HepG2 (cell line): ENCODE results near the gene NRL. TPM values are rescaled to one million over a fixed set of nuclear protein-coding genes. Genes with fewer than 3 reads are reported as not detected.

Experiments used
- CEBPG ChIP-seq: IDR thresholded peaks from 2 replicates; pipeline ENCODE4 v1.6.1; 2016
- EHMT2 ChIP-seq: fragments of 200-600 bp; sonication (generic); IDR thresholded peaks from 2 replicates; pipeline ENCODE4 v1.7.0; 2017; ENCODE audit warnings: antibody characterized with exemption, low read depth, low read length, borderline replicate concordance
- EZH2 ChIP-seq: conservative IDR thresholded peaks from 2 replicates; pipeline ENCODE4 v1.6.1; 2012; ENCODE audit warnings: mild to moderate bottlenecking, low read depth, low read length, moderate library complexity
- HDAC2 ChIP-seq: sonication (generic); formaldehyde crosslinking; IDR thresholded peaks from 2 replicates; pipeline ENCODE4 v1.4.0; 2020; ENCODE audit warnings: missing genetic modification reagents
- KDM2A ChIP-seq: sonication (generic); formaldehyde crosslinking; IDR thresholded peaks from 2 replicates; pipeline ENCODE4 v1.4.0; 2020; ENCODE audit warnings: low read depth, missing genetic modification reagents, borderline replicate concordance
- KLF15 ChIP-seq: sonication (generic); formaldehyde crosslinking; IDR thresholded peaks from 2 replicates; pipeline ENCODE4 v1.8.1; 2023; ENCODE audit warnings: borderline replicate concordance, mild to moderate bottlenecking, inconsistent platforms, missing genetic modification reagents, mixed read lengths
- NCOR1 ChIP-seq: fragments of 200-600 bp; sonication (generic); IDR thresholded peaks from 2 replicates; pipeline ENCODE4 v1.7.0; 2017; ENCODE audit warnings: antibody characterized with exemption, low read length, borderline replicate concordance
- NFE2L1 ChIP-seq: sonication (generic); formaldehyde crosslinking; IDR thresholded peaks from 2 replicates; pipeline ENCODE4 v1.4.0; 2020; ENCODE audit warnings: missing genetic modification reagents, mild to moderate bottlenecking, borderline replicate concordance
- ONECUT2 ChIP-seq: sonication (generic); formaldehyde crosslinking; IDR thresholded peaks from 2 replicates; pipeline ENCODE4 v1.4.0; 2020; ENCODE audit warnings: missing genetic modification reagents
- PBX3 ChIP-seq: sonication (generic); formaldehyde crosslinking; IDR thresholded peaks from 2 replicates; pipeline ENCODE4 v1.8.1; 2023; ENCODE audit warnings: missing genetic modification reagents, inconsistent platforms, borderline replicate concordance
- POGZ ChIP-seq: sonication (generic); formaldehyde crosslinking; IDR thresholded peaks from 2 replicates; pipeline ENCODE4 v1.4.0; 2020; ENCODE audit warnings: mild to moderate bottlenecking, missing genetic modification reagents
- SMYD3 ChIP-seq: sonication (generic); formaldehyde crosslinking; IDR thresholded peaks from 2 replicates; pipeline ENCODE4 v1.8.1; 2023; ENCODE audit warnings: mild to moderate bottlenecking, missing genetic modification reagents
- SP140L ChIP-seq: sonication (generic); formaldehyde crosslinking; IDR thresholded peaks from 2 replicates; pipeline ENCODE4 v1.4.0; 2020; ENCODE audit warnings: missing genetic modification reagents, borderline replicate concordance
- TCF7L2 ChIP-seq: IDR thresholded peaks from 2 replicates; pipeline ENCODE4 v1.6.1; 2011; ENCODE audit warnings: mild to moderate bottlenecking, low read depth, low read length, moderate library complexity
- TGIF2 ChIP-seq: IDR thresholded peaks from 2 replicates; pipeline ENCODE4 v1.6.1; 2016; ENCODE audit warnings: control low read depth, missing compliant biosample characterization
- ZKSCAN8 ChIP-seq: IDR thresholded peaks from 2 replicates; pipeline ENCODE4 v1.6.1; 2016; ENCODE audit warnings: borderline replicate concordance, missing genetic modification reagents, missing compliant biosample characterization
- ZMAT3 ChIP-seq: sonication (generic); formaldehyde crosslinking; conservative IDR thresholded peaks from 2 replicates; pipeline ENCODE4 v1.7.0; 2021; ENCODE audit warnings: missing genetic modification reagents
- ZNF232 ChIP-seq: sonication (generic); formaldehyde crosslinking; IDR thresholded peaks from 2 replicates; pipeline ENCODE4 v1.4.0; 2020; ENCODE audit warnings: missing genetic modification reagents, borderline replicate concordance
- ZNF235 ChIP-seq: sonication (generic); formaldehyde crosslinking; IDR thresholded peaks from 2 replicates; pipeline ENCODE4 v1.8.1; 2023; ENCODE audit warnings: mild to moderate bottlenecking, missing genetic modification reagents, borderline replicate concordance
- ZNF550 ChIP-seq: sonication (generic); formaldehyde crosslinking; IDR thresholded peaks from 2 replicates; pipeline ENCODE4 v1.4.0; 2020; ENCODE audit warnings: mild to moderate bottlenecking, missing genetic modification reagents, borderline replicate concordance
- ZNF747 ChIP-seq: sonication (generic); formaldehyde crosslinking; IDR thresholded peaks from 2 replicates; pipeline ENCODE4 v1.8.1; 2023; ENCODE audit warnings: missing genetic modification reagents, mild to moderate bottlenecking, borderline replicate concordance
- ZNF773 ChIP-seq: sonication (generic); formaldehyde crosslinking; IDR thresholded peaks from 2 replicates; pipeline ENCODE4 v1.4.0; 2020; ENCODE audit warnings: missing genetic modification reagents, borderline replicate concordance
- ZNF775 ChIP-seq: sonication (generic); formaldehyde crosslinking; IDR thresholded peaks from 2 replicates; pipeline ENCODE4 v1.4.0; 2020; ENCODE audit warnings: missing genetic modification reagents, mild to moderate bottlenecking, moderate library complexity, borderline replicate concordance
- ZNF883 ChIP-seq: sonication (generic); formaldehyde crosslinking; IDR thresholded peaks from 2 replicates; pipeline ENCODE4 v1.5.1; 2020; ENCODE audit warnings: mild to moderate bottlenecking, missing genetic modification reagents; ENCODE audit errors: not compliant biosample characterization
- polyA plus RNA-seq, 8 experiments: library from polyadenylated mRNA; depleted of rRNA in 3 of 8; stranded (reverse) in 7 of 8; unstranded in 1 of 8; fragments of >200 nt; fragmentation: Illumina TruSeq in 4 of 8; extraction: Trizol in 4 of 8; gene quantifications; 2 replicates each; pipeline versions ENCODE4 v1.2.1 to v1.2.3, GENCODE V29; 2011 to 2016; ENCODE audit warnings: low read depth in 4 of 8, missing spikeins in 1 of 8, mixed read lengths in 1 of 8; ENCODE audit not compliant: insufficient read depth in 1 of 8
- total RNA-seq, 5 experiments: library from RNA; depleted of rRNA; stranded (reverse); fragments of >200 nt; fragmentation: Illumina TruSeq; extraction: Trizol; gene quantifications; 2 replicates each; pipeline ENCODE4 v1.2.3, GENCODE V29; 2016; ENCODE audit warnings: low read depth in 1 of 5
- TF ChIP-seq, protein P1 (sequence below): sonication (generic); formaldehyde crosslinking; conservative IDR thresholded peaks from 2 replicates; pipeline ENCODE4 v1.8.0; 2022; ENCODE audit warnings: mild to moderate bottlenecking, moderate library complexity, missing genetic modification reagents
- TF ChIP-seq, protein P2 (sequence below): sonication (generic); formaldehyde crosslinking; IDR thresholded peaks from 2 replicates; pipeline ENCODE4 v1.5.0; 2020; ENCODE audit warnings: missing genetic modification reagents

The NRL gene
- total and polyA plus RNA-seq, 2 of the 13 experiments (the other 11 are each of a cell fraction or from before 2014, with no cell fraction given): 2.5 to 4.7 TPM

GRCh38 chr14:24114532-24115421 is at the start of gene NRL, which contains the start of gene DCAF11 (continued):
- peak; percentile 85; the same call in 1 of the 2 replicates for TF ChIP-seq NCOR1
- peak; percentile 99 for TF ChIP-seq ZNF883 (CRISPR knock-in tag)
- peak; percentile 82; the same call in 1 of the 2 replicates for TF ChIP-seq ZNF550 (CRISPR knock-in tag)
- TF ChIP-seq ZNF747: peak; percentile 89; the same call in 1 of the 2 replicates
- no peak for TF ChIP-seq ZNF775 (CRISPR knock-in tag)
- peak; percentile 98 for TF ChIP-seq HDAC2
- peak; percentile 15; the same call in 1 of the 2 replicates for TF ChIP-seq EHMT2
- TF ChIP-seq, protein P1, sequence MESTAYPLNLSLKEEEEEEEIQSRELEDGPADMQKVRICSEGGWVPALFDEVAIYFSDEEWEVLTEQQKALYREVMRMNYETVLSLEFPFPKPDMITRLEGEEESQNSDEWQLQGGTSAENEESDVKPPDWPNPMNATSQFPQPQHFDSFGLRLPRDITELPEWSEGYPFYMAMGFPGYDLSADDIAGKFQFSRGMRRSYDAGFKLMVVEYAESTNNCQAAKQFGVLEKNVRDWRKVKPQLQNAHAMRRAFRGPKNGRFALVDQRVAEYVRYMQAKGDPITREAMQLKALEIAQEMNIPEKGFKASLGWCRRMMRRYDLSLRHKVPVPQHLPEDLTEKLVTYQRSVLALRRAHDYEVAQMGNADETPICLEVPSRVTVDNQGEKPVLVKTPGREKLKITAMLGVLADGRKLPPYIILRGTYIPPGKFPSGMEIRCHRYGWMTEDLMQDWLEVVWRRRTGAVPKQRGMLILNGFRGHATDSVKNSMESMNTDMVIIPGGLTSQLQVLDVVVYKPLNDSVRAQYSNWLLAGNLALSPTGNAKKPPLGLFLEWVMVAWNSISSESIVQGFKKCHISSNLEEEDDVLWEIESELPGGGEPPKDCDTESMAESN (CRISPR knock-in tag): peak; percentile 96; the same call in 1 of the 2 replicates
- TF ChIP-seq ZKSCAN8 (CRISPR knock-in tag): peak; percentile 75; the same call in 1 of the 2 replicates
- TF ChIP-seq ZNF232 (CRISPR knock-in tag): peak; percentile 91
- peak; percentile 89 for TF ChIP-seq ZMAT3
- peak; percentile 31; the same call in 1 of the 2 replicates for TF ChIP-seq ONECUT2
- TF ChIP-seq CEBPG (CRISPR knock-in tag): peak; percentile 87
- 0 out of 2 replicates have a peak, but pooled peaks have one; percentile 47 for TF ChIP-seq NFE2L1 (CRISPR knock-in tag)
- TF ChIP-seq TCF7L2: no peak
- peak; percentile 86; the same call in 1 of the 2 replicates for TF ChIP-seq PBX3 (CRISPR knock-in tag)
- TF ChIP-seq EZH2: no peak
- peak; percentile 97 for TF ChIP-seq KLF15 (CRISPR knock-in tag)
- TF ChIP-seq, protein P2, sequence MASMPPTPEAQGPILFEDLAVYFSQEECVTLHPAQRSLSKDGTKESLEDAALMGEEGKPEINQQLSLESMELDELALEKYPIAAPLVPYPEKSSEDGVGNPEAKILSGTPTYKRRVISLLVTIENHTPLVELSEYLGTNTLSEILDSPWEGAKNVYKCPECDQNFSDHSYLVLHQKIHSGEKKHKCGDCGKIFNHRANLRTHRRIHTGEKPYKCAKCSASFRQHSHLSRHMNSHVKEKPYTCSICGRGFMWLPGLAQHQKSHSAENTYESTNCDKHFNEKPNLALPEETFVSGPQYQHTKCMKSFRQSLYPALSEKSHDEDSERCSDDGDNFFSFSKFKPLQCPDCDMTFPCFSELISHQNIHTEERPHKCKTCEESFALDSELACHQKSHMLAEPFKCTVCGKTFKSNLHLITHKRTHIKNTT (CRISPR knock-in tag): no peak
- TF ChIP-seq POGZ (CRISPR knock-in tag): peak; percentile 94; the same call in 1 of the 2 replicates
- TF ChIP-seq SP140L (CRISPR knock-in tag): peak; percentile 24; the same call in 1 of the 2 replicates
- TF ChIP-seq SMYD3 (CRISPR knock-in tag): peak; percentile 96; the same call in 1 of the 2 replicates
- peak; percentile 85 for TF ChIP-seq TGIF2
- TF ChIP-seq ZNF235: peak; percentile 99
- TF ChIP-seq KDM2A (CRISPR knock-in tag): peak; percentile 99
- 0 out of 2 replicates have a peak, but pooled peaks have one; percentile 93 for TF ChIP-seq ZNF773 (CRISPR knock-in tag)
